Measurements from ENCODE around the gene UGGT2. TPM values are rescaled to one million over a fixed set of nuclear protein-coding genes. Genes with fewer than 3 reads are reported as not detected.
"Not testable (repeated sequence)": the region's sequence is repeated elsewhere in the genome, so short reads cannot be mapped to it uniquely, and the experiment has no call there.

UGGT2 gene
- total RNA-seq, 1 experiment from 2014 or later: 26.1 TPM

GRCh38 chr13:95893861-95894260 is 159.3 kb downstream of the UGGT2 start:
- no peak for DNase-seq (ENCODE audit: low read depth)

DNA sequence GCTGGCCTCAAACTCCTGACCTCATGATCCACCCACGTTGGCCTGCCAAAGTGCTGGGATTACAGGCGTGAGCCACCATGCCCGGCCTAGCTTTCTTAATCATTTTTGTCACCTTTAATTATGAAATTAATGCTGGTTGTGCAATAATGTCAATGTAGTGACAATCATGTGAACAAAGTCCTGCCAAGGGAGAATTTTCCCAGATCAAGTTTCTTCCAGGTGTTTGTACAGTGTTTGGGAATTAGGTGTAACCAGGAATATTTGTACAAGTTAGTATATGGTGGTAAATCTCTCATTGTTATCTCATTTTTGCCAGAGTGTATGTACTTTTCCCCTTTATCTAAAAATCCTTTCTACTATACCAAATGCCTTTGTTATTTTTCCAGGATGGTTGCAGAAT is 171.1 kb downstream of the UGGT2 start:
- no peak for DNase-seq (ENCODE audit: low read depth)

DNA sequence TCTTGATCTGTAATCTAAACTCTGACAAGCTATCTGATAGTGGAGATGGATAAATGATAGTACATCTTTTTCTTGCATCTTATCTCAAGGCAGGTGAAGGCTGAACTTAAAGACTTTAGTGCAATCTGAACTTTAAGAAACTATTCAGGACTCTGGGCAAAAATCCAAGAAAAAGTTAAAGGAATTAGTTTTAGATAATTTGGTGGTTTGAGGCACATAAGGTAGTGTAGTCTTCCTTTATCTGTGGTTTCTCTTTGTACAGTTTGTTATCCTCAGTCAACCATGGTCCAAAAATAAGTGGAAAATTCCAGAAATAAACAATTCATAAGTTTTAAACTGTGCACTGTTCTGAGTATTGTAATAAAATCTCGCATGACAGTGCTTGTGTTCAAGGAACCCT is 172.9 kb downstream of the UGGT2 start:
- peak; percentile 6 for DNase-seq (ENCODE audit: low read depth)

DNA sequence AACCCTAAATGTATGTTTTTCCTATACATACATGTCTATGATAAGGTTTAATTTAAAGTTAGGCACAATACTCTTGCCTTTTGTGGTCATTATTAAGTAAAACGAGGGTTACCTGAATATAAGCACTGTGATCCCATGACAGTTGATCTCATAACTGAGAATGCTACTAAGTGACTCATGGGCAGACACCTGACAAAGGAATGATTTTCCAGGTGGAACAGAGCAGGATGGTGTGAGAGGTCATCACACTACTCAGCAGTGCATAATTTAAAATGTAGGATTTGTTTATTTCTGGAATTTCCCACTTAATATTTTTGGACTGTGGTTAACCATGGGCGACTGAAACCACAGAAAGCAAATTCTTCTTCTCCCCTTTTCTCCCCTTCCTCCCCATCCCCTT is 178.9 kb downstream of the UGGT2 start:
- DNase-seq (ENCODE audit: low read depth): peak; percentile 13

GRCh38 chr13:95870421-95870820 is 182.8 kb downstream of the UGGT2 start:
- DNase-seq (ENCODE audit: low read depth): no peak

DNA sequence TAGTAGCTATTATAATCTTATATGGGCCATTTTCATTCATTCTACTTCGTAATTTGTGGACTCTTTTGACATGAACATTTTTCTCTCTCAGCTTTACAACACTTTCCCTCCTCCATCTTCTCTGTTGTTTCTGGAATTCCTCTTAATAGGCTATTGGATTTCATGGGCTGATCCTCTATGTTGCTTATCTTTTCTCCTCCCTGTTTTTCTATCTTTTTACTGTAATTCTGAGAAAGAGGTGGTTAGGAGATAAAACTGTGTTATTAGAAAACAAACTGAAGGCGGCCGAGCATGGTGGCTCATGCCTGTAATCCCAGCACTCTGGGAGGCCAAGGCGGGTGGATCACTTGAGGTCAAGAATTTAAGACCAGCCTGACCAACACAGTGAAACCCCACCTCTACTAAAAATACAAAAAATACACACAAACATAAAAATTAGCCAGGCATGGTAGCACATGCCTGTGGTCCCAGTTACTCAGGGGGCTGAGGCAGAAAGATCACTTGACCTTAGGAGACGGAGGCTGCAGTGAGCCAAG is 188.1 kb downstream of the UGGT2 start:
- no peak for DNase-seq (ENCODE audit: low read depth)

DNA sequence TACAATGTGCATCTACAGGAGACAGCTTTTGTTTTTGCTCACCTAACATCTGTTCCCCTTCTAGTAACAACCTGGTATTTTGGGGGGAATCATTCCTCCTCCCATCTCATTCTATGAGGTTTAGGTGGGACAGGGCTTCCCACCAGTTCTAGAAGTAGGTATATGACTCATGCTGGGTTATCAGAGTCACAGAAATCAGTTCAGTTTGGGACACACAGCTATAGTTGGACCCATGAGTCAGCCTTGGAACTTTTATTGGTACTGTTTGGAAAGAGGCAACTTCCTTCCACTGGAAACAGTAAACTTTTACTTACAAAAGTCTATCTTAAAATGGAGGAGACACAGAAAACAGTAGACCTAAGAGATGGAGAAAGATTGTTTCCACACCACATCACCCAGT is 190.8 kb downstream of the UGGT2 start:
- DNase-seq (ENCODE audit: low read depth): peak; percentile 30

DNA sequence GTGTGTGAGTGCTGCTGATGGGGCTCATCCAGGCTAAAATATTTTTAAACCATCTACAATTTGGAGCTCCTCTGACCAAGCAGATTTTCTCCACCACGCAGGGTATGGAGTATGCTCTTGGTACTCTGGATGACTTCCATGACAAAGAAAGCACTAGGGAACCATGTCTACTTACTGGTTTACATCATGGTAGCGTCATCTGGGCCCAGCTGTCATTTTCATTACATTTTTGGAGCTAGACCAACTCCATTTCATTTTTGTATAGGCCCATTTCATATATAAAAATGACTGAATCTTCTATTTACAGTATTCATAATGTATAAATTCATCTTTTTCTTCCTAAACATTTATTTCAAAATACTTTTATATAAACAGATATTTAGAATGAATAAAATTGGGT is 191.9 kb downstream of the UGGT2 start:
- DNase-seq (ENCODE audit: low read depth): no peak

DNA sequence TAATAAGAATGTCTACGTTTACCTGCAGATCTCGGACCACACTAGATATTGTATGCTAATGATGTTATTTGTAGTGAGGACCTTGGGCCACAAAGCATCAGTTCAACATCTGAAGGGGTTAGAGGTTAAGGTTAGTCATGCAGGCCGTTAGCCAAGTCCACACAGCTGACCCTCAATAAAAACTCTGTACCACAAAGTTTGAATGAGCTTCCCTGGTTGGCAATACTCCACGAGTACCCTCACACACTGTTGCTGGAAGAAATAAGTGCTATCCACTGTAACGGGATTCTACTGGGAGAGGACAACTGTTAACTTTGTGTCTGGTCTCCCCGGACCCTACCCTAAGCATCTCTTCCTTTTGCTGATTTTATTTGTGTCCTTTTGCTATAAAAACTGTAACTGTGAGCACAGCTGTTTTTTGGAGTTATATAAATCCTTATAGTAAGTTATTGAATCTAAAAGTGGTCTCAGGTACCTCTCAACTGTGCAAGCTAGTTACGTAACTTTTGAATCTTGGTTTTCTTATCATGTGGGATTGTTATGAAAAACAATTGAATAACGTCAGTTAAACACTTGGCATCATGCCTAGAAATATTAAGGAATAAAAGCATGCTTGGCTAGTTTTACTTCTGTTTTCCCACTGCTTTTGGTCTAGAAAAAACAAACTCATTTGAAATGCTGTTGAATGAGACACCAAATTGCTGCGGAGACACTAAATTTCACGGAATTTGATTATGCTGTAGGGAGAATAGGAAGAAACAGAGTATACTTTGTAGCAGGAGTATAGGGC is 194.7 kb downstream of the UGGT2 start:
- peak; percentile 19 for DNase-seq (ENCODE audit: low read depth)

DNA sequence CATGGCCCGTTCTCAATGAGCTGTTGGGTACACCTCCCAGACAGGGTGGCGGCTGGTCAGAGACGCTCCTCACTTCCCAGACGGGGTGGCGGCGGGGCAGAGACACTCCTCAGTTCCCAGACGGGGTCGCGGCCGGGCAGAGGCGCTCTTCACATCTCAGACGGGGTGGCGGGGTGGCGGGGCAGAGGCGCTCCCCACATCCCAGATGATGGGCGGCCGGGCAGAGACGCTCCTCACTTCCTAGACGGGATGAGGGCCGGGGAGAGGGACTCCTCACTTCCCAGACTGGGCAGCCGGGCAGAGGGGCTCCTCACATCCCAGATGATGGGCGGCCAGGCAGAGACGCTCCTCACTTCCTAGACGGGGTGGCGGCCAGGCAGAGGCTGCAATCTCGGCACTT is 207.5 kb downstream of the UGGT2 start:
- not testable (repeated sequence) for DNase-seq (ENCODE audit: low read depth)

DNA sequence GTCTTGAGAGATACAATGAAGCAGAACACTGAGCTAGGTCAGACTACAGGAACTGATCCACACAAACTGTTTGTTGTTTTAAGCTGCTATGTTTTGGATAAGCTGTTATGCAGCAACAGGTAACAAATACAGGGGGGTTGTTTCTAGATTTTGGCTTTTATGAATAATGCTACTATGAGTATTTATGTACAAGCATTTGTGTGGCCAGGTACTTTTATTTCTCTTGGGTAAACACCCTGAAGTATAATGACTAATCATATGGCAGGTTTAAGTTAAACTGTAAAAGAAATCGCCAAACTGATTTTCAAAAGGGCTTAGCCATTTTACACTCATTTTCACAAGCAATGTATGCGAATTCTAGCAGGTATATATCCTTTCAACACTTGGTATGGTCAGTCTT is 210.3 kb downstream of the UGGT2 start:
- DNase-seq (ENCODE audit: low read depth): no peak

GRCh38 chr13:95841894-95842293 is 211.3 kb downstream of the UGGT2 start:
- DNase-seq (ENCODE audit: low read depth): no peak

DNA sequence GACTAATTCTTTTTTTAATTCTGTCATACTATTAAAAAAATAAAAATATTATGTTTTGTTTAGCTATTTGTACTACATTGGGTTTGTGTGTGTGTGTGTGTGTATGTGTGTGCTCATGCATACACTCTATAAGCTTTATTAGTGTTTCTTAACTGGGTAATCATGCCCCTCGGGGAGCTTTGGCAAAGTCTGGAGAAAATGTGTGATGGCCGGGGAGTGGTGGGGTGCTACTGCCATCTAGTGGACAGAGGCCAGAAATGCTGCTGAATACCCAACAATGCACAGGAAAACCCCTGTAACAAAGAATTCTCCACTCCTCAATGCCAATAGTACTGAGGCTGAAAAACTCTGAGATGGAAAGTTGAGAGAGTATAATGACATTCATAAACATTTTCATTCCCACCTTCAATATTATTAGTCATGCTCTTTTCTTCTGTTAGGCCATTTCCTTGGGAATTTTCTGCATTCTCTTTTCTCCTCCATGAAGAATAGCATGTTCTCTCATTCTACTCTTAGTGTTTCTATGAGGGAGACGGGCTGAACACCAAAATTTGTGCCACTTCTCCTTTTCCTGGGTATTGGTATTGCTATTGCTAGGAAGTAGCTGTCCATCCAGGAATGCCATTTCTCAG is 219.0 kb downstream of the UGGT2 start:
- DNase-seq (ENCODE audit: low read depth): peak; percentile 58

GRCh38 chr13:95833719-95834118 is 219.5 kb downstream of the UGGT2 start:
- DNase-seq (ENCODE audit: low read depth): peak; percentile 3

- DNase-seq (ENCODE audit: low read depth): no peak
Observed at GRCh38 chr13:95833126-95833525, 220.1 kb downstream of the UGGT2 start.

DNA sequence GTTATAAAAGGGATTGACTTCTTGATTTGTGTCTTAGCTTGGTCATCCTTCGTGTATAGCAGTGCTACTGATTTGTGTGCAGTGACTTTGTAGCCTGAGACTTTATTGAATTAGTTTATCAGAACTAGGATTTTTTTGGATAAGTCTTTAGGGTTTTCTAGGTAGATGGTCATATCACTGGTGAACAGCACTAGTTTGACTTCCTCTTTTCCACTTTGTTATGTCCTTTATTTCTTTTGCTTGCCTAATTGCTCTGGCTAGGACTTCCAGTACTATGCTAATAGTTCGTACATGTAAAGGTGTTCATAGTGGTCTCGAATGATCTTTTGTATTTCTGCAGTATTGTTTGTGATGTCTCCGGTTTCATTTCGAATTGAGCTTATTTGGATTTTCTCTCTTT is 230.9 kb downstream of the UGGT2 start:
- no peak for DNase-seq (ENCODE audit: low read depth)

DNA sequence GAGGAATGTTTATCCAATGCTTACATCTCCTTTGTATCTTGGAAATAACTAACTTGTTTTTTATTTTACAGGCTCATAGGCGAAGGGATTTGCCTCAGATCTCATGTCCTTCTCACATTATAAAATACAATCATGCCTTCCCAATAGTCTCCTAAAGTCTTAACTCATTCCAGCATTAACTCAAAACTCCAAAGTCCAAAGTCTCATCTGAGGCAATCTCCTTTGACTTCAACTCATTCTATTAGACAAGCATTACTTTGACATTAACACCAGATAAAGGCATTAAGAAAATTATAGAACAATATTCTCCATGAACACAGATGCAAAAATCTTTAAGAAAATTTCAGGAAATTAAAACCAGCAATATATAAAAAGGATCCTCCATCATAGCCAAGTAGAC is 238.7 kb downstream of the UGGT2 start:
- no peak for DNase-seq (ENCODE audit: low read depth)

DNA sequence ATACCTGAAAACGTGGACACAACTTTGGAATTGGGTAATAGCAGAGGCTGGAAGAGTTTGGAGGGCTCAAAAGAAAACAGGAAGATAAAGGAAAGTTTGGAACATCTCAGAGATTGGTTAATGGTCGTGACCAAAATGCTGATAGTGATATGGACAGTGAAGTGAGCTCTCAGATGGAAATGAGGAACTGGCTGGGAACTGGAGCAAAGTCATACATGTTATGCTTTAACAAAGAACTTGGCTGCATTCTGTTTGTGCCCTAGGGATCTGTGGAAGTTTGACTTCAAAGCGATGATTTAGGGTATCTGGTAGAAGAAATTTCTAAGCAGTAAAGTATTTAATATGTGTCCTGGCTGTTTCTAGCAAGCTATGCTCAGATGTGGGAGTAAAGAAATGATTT is 240.1 kb downstream of the UGGT2 start:
- no peak for DNase-seq (ENCODE audit: low read depth)

- DNase-seq (ENCODE audit: low read depth): no peak
Observed at GRCh38 chr13:95809429-95809828, 243.8 kb downstream of the UGGT2 start.

- no peak for DNase-seq (ENCODE audit: low read depth)
Observed at GRCh38 chr13:95805921-95806320, 247.3 kb downstream of the UGGT2 start.

DNA sequence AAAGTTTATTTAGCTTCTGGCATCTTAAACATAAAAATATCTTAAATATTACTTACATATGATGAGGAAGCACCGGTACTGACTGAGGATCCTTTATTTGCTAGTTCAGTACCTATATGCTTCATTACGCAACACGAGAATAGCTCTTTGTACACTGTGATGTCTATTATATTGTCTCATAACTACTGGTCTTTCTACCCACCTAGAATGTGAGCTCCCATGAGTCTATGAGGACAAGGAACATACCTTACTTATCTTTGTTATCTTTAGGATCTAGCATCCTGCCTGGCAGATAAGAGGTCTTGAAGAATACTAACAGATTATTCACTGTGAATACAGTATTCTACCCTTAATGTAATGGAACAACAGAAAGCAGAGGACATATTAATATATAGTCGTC is 251.4 kb downstream of the UGGT2 start:
- DNase-seq (ENCODE audit: low read depth): no peak

DNA sequence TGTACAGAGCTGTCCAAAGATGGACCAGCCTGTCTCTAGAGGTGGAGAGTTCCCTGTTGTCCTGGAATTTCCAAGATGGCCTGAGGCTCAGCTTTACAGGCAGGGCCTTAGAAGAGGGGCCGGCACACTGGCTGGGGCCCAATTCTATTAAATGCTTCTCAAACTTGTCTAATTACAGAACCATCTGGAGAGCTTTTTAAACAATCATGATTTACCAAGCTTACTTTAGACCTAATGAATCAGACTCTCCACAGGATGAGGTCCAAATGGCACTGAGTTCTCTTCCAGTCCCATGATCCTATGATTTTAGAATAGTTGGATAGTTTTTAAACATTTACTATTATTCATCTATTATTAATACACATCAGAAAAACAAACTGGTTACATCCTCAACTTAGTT is 252.8 kb downstream of the UGGT2 start:
- no peak for DNase-seq (ENCODE audit: low read depth)

DNA sequence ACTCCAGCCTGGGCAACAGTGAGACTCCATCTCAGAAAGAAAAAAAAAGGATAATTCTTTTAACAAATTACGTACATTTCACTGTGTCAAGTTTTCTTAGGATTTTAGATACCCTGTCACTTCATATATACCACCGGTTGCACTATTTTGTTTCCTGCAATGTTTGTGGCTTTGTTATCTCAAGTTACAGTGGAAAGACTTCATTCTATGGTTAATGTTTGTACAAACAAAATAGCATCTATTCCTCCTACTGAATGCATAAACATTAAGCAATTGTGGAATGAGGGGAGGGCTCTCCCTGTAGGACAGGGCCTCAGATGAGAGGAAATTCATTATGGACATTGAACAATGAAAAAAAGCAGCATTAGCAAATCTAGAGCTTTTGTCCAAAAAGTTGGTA is 256.2 kb downstream of the UGGT2 start:
- no peak for DNase-seq (ENCODE audit: low read depth)

All from M059J (cell line).